Stimulated activated CD8-positive, alpha-beta memory T cell treated with anti-CD3 and anti-CD28 coated beads, Interleukin-12 subunit alpha, Interleukin-12 subunit beta, amount 100 ng/mL, for 24 hours (primary cell): Measurements from ENCODE around the gene PTPN7.
"Not testable (repeated sequence)": the region's sequence is repeated elsewhere in the genome, so short reads cannot be mapped to it uniquely, and the experiment has no call there.

ENCODE experiments used
- DNase-seq: peaks from one replicate; pipeline ENCODE4 v3.0.0-alpha.2; 2020; ENCODE audit errors: extremely low read depth

Gene PTPN7

DNA sequence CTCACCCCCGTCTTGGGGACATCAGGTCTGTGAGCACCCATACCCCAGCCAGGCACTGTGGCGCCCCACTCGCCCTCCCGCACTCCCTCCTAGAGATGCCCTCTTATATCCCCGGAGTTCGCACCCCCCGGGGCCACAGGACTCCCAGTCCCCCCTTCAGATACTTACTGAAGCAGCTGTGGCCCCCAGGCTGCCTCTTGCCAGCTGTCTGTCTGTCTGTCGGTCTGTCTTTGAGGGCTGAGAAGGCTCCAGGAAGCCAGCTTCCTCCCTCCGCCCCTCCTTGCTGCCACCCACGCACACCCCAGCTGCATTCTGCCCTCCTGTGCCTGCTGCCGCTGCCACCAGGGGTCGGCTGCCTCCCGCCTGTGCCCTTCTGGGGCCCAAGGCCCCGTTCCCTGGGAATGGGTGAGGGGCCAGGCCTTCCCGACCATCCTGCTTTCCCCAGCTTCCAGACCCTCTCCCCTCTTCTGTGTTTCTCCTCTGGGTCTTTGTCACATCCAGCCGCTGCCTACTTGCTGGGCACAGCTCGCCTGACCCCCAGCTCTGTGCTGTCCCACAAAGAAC is at the start of gene PTPN7:
TSS of gene PTPN7 (minus strand) at position 226 of the 564 bp plus-strand sequence. CDS start 1,200 bp downstream, outside the sequence.
- DNase-seq, result peak; percentile 80

DNA sequence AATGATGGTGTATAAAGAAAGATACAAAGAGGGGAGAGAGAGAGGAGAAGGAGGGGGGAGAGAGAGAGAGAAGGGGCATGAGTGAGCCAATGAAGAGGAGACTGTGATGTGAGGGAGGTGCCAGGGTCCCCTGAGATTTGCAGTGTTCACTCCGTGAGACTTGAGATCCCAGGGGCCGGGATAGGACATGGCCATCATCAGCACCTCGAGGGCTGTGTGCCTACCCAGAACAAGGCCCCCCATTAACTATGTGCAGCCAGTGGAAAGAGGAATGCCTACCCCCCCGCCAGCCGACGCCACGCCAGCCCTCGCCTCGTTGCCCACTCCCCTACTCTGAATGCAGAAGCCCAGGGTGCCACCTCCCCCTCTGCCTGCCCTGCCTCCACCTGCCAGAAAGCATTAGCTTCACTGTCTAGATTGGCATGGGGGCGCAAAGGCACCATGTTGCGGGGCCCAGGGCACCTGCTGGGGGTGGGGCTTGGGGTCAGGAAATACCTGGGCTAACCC is 48.0 kb upstream of the PTPN7 start:
- DNase-seq, result no peak

DNA sequence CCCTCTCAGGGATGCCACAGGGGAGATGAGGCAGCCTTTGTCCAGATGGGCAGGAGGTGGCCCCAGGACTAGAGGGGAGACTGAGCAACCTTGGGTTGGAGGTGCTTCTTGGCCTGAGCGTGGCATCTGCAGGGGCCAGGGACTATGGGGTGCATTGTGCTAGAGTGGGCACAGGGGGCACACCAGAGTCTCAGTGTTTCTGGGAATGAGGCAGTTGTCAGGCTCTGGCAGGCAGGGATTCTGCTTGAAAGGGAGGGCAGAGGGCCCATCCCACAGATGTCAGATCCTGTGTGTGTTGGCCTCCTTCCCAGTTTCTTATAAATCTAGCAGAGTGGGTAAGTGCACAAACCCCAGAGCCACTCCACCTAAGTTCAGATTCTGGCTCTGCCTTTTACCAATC is 46.9 kb upstream of the PTPN7 start:
- no peak for DNase-seq

DNA sequence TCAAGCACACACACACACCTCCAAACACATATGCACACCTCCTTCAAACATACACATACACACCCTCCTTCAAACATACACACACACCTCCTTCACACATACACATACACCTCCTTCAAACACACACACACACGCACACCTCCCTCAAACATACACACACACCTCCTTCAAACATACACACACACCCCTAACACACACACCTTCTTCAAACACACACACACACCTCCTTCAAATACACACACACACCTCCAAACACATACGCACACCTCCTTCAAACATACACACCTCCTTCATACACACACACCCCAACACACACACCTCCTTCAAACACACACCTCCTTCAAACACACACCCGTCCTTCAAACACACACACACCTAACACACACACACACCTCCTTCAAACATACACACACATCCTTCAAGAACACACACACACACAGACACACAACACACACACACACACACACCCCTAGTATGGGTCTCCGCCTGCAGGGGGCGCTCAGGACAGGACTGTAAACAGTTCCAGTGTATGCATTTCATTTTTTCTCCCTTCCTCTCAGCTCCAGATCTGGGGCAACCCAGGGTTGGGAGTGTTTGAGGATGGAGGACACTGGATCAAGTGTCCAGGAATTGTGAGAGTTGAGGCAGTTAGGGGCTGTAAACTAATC is 45.3 kb upstream of the PTPN7 start:
- no peak for DNase-seq

GRCh38 chr1:202204065-202204464 is 43.7 kb upstream of the PTPN7 start:
- no peak for DNase-seq

- no peak for DNase-seq
Observed at GRCh38 chr1:202203238-202204039, 43.0 kb upstream of the PTPN7 start.

GRCh38 chr1:202202500-202203168 is 42.2 kb upstream of the PTPN7 start:
- no peak for DNase-seq

DNA sequence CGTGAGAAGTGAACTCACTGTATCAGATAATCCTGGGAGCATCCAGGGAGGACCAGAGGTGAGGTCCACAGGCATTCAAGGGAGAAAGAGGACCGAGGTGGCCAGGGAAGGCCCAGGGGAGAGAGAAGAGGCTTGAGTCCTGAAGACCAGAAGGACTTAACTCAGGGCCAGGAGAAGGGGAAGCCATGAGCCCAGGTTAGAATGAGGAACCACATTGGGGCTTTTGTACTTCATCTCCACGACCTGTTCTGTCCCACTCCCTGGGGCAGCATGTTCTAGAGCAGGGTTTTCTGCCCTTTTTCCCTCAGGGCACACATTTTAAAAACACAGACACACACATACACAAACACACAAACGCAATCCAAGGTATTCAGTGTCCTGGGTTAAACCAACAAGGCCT is 41.6 kb upstream of the PTPN7 start:
- no peak for DNase-seq

GRCh38 chr1:202201266-202201665 is 40.9 kb upstream of the PTPN7 start:
- DNase-seq, result no peak

DNA sequence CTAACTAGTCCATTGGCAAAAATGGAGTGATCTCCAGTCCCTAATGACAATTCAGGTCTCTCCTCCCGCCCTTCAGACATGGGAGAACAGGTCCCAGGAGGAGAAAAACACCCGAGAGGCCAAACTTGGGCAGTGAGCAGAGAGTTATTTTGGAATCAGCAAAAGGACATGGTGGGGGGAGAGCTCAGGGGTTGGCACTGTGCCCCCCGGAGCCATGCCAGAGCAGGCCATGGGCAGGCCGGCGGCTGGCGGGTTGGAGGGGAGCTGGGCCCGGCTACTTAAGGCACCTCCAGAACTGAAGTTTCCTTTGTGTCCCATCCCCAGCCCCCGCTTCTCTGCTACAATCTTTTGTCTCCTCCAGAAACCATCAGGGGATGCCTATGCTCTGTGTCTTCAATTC is 40.3 kb upstream of the PTPN7 start:
- DNase-seq, result no peak

DNA sequence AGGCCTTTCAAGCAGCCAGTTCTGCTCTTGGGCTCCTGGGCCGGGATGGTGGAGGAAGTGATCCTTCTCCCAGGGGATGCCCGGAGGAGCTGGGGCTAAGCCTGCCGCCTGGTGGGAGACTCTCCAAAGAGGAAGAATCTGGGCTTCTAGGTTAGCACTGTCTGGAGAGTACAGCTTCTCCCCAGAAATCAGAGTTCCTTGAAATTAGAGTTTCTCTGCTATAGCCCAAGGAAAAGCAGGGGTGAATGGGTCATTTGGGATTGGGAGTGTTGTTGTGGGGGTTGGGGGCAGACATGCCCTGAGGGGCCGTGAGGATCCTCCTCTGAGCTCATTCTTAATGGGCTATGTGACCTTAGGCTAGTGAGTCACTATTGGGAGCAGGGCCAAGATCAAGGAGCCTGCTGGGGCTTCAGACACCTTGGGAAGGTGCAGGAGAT is 39.7 kb upstream of the PTPN7 start:
- DNase-seq, result no peak

- DNase-seq, result no peak
Observed at GRCh38 chr1:202199040-202199889, 38.9 kb upstream of the PTPN7 start.

- no peak for DNase-seq
Observed at GRCh38 chr1:202198366-202198724, 37.9 kb upstream of the PTPN7 start.

- DNase-seq, result no peak
Observed at GRCh38 chr1:202197653-202198365, 37.4 kb upstream of the PTPN7 start.

- no peak for DNase-seq
Observed at GRCh38 chr1:202194328-202194648, 33.9 kb upstream of the PTPN7 start.

GRCh38 chr1:202193614-202194327 is 33.4 kb upstream of the PTPN7 start, which contains the start of gene LGR6:
Gene LGR6, plus strand, starts transcription at chr1:202193799. Its CDS starts 191 bp downstream, at chr1:202193990.
- DNase-seq, result no peak

DNA sequence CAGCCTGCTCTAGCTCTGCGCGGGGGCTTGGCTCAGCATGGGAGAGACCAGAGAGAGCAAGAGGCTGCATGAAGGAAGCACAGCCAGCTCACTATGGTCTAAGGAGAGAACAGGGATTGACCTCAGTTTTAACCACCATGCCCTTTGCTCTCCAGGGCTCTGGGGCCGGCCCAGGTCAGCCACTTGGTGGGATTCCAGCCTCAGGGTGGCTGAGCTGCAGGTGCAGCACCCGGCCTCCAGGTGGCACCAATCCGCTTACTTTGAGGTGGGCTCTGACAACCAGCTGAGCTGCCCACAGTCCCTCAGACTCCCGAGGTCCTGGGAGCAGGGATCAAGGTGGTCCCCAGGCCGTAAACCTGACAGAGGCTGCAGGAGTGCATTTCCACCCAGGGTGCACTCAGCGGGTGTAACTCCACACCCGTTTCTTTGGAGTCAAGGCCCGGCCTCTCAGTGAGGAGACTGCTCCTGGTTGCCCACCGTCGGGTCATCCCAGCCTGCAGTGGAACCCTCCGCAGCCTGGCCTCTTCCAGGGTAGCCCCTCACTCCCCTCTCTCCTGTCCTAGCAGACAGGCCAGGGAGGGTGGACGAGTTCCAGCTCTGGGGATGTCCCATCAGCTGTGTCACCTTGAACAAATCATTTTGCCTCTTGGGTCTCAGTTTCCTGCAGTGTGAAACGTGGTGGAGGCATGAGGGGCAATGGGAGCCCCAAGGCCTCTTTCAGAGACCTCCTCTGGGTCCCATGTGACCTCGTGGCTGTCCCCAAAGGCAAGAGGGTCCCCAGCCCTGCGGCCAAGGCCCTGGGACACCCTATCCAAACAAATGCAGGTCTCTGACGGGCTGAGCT is 32.6 kb upstream of the PTPN7 start:
- DNase-seq, result peak; percentile 12

- DNase-seq, result not testable (repeated sequence)
Observed at GRCh38 chr1:202191391-202191790, 31.0 kb upstream of the PTPN7 start.
